GM23338 (cell line): ENCODE results near the gene SMYD3. TPM values are rescaled to one million over a fixed set of nuclear protein-coding genes. Genes with fewer than 3 reads are reported as not detected.

ENCODE experiments used
- ATAC-seq: fragments of 200-7000 bp; cut with Tn5 transposase; 3 replicates; pipeline ENCODE4 v1.9.1; 2020
- DNase-seq: peaks from one replicate; pipeline ENCODE4 v3.0.0-alpha.2; 2015; ENCODE audit warnings: low spot score
- H2AFZ ChIP-seq: fragments of 200-600 bp; sonication (generic); 2 replicates; pipeline ENCODE4 v1.8.0; 2016; ENCODE audit warnings: antibody characterized with exemption, mild to moderate bottlenecking, moderate library complexity
- H3F3A ChIP-seq: fragments of 200-600 bp; sonication (generic); replicated peaks from 2 replicates; pipeline ENCODE4 v1.8.0; 2017; ENCODE audit warnings: antibody characterized with exemption, mixed run types, low read depth
- H3K27ac ChIP-seq: fragments of 200-600 bp; sonication (generic); 2 replicates; pipeline ENCODE4 v1.6.1; 2016; ENCODE audit warnings: low read depth
- H3K27me3 ChIP-seq: fragments of 200-600 bp; sonication (generic); 2 replicates; pipeline ENCODE4 v1.8.0; 2016; ENCODE audit warnings: mild to moderate bottlenecking, mixed run types, moderate library complexity; ENCODE audit not compliant: insufficient read depth
- H3K36me3 ChIP-seq: fragments of 200-600 bp; sonication (generic); 2 replicates; pipeline ENCODE4 v1.8.0; 2016; ENCODE audit warnings: mild to moderate bottlenecking; ENCODE audit not compliant: insufficient read depth
- H3K4me1 ChIP-seq: fragments of 200-600 bp; sonication (generic); 2 replicates; pipeline ENCODE4 v1.8.0; 2016; ENCODE audit warnings: mild to moderate bottlenecking, moderate library complexity; ENCODE audit not compliant: insufficient read depth
- H3K4me2 ChIP-seq: fragments of 200-600 bp; sonication (generic); 2 replicates; pipeline ENCODE4 v1.7.1; 2017; ENCODE audit warnings: mixed run types
- H3K4me3 ChIP-seq: fragments of 200-600 bp; sonication (generic); 2 replicates; pipeline ENCODE4 v1.6.1; 2016; ENCODE audit warnings: mixed run types
- H3K79me2 ChIP-seq: fragments of 200-600 bp; sonication (generic); replicated peaks from 2 replicates; pipeline ENCODE4 v1.8.0; 2017; ENCODE audit warnings: mild to moderate bottlenecking; ENCODE audit not compliant: insufficient read depth
- H3K9me2 ChIP-seq: fragments of 200-600 bp; sonication (generic); 2 replicates; pipeline ENCODE4 v1.8.0; 2017; ENCODE audit not compliant: insufficient read depth
- H4K20me1 ChIP-seq: fragments of 200-600 bp; sonication (generic); replicated peaks from 2 replicates; pipeline ENCODE4 v1.8.0; 2017; ENCODE audit warnings: mild to moderate bottlenecking; ENCODE audit not compliant: insufficient read depth
- H3K27ac Mint-ChIP-seq: 2 replicates; pipeline ENCODE4 v1.8.0; 2020; ENCODE audit warnings: inconsistent platforms, mild to moderate bottlenecking, moderate library complexity, mixed read lengths
- H3K27me3 Mint-ChIP-seq: 3 replicates; pipeline ENCODE4 v1.8.0; 2022; ENCODE audit warnings: low read depth, mild to moderate bottlenecking, moderate library complexity, mixed read lengths, inconsistent platforms; ENCODE audit not compliant: insufficient read depth, poor library complexity
- H3K36me3 Mint-ChIP-seq: 3 replicates; pipeline ENCODE4 v1.8.0; 2021; ENCODE audit warnings: low read depth, mild to moderate bottlenecking, inconsistent platforms, moderate library complexity, mixed read lengths
- H3K4me1 Mint-ChIP-seq: 3 replicates; pipeline ENCODE4 v1.8.0; 2020; ENCODE audit warnings: mild to moderate bottlenecking, inconsistent platforms, mixed read lengths
- H3K4me3 Mint-ChIP-seq: 3 replicates; pipeline ENCODE4 v1.8.0; 2021; ENCODE audit warnings: moderate library complexity, mild to moderate bottlenecking, inconsistent platforms, mixed read lengths
- H3K9me3 Mint-ChIP-seq: 3 replicates; pipeline ENCODE4 v1.8.0; 2020; ENCODE audit warnings: moderate library complexity, mild to moderate bottlenecking, inconsistent platforms, mixed read lengths
- CREB1 ChIP-seq: fragments of 250-450 bp; sonication (Bioruptor Pico); IDR thresholded peaks from 2 replicates; pipeline ENCODE4 v1.5.0; 2020; ENCODE audit warnings: low read depth, mild to moderate bottlenecking, moderate library complexity
- EZH2 ChIP-seq: fragments of 200-600 bp; sonication (generic); IDR thresholded peaks from one replicate; pipeline ENCODE4 v1.8.0; 2017; ENCODE audit warnings: antibody characterized with exemption, mild to moderate bottlenecking, low read depth; ENCODE audit not compliant: unreplicated experiment
- EZH2phosphoT487 ChIP-seq: fragments of 200-600 bp; sonication (generic); IDR thresholded peaks from one replicate; pipeline ENCODE4 v1.8.1; 2018; ENCODE audit warnings: antibody characterized with exemption; ENCODE audit not compliant: unreplicated experiment
- JUNB ChIP-seq: IDR thresholded peaks from one replicate; pipeline ENCODE4 v1.6.1; 2016; ENCODE audit warnings: antibody characterized with exemption; ENCODE audit not compliant: unreplicated experiment
- NANOG ChIP-seq: IDR thresholded peaks from 2 replicates; pipeline ENCODE4 v1.6.1; 2016; ENCODE audit warnings: antibody characterized with exemption, borderline replicate concordance
- POLR2AphosphoS5 ChIP-seq: IDR thresholded peaks from 2 replicates; pipeline ENCODE4 v1.6.1; 2016; ENCODE audit warnings: antibody characterized with exemption, low read depth
- STAT1 ChIP-seq: IDR thresholded peaks from one replicate; pipeline ENCODE4 v1.6.1; 2016; ENCODE audit warnings: antibody characterized with exemption; ENCODE audit not compliant: unreplicated experiment
- ZNF114 ChIP-seq: fragments of 250-450 bp; sonication (Bioruptor Pico); IDR thresholded peaks from 2 replicates; pipeline ENCODE4 v1.5.0; 2020; ENCODE audit warnings: mild to moderate bottlenecking, moderate library complexity
- ZNF331 ChIP-seq: fragments of 250-450 bp; sonication (Bioruptor Pico); IDR thresholded peaks from 2 replicates; pipeline ENCODE4 v1.5.0; 2020; ENCODE audit warnings: low read depth, mild to moderate bottlenecking, moderate library complexity
- polyA plus RNA-seq: library from polyadenylated mRNA; unstranded; fragments of >200 nt; fragmentation: Nextera tagmentation; extraction: Ambion mirVana; gene quantifications from 2 replicates; pipeline ENCODE4 v1.2.1, GENCODE V29; 2016
- total RNA-seq: library from RNA; depleted of rRNA; stranded (reverse); fragments of >200 nt; shearing (Covaris generic); gene quantifications from 2 replicates; pipeline ENCODE4 v1.2.3, GENCODE V29; 2014
- TF ChIP-seq, protein P1 (sequence below): fragments of 250-450 bp; sonication (Bioruptor Pico); IDR thresholded peaks from 2 replicates; pipeline ENCODE4 v1.5.0; 2020; ENCODE audit warnings: mild to moderate bottlenecking, moderate library complexity
- TF ChIP-seq, protein P2 (sequence below): IDR thresholded peaks from 2 replicates; pipeline ENCODE4 v1.6.1; 2016; ENCODE audit warnings: antibody characterized with exemption
- TF ChIP-seq, protein P3 (sequence below), 2 experiments: fragments of 200-600 bp in 1 of 2; sonication (generic) in 1 of 2; conservative IDR thresholded peaks; 2 replicates each; pipeline versions ENCODE4 v1.5.1 to v1.6.1; 2016 to 2017; ENCODE audit warnings: antibody characterized with exemption in 2 of 2, low read depth in 2 of 2, mild to moderate bottlenecking in 2 of 2, moderate library complexity in 1 of 2
- TF ChIP-seq, protein P4 (sequence below): IDR thresholded peaks from one replicate; pipeline ENCODE4 v1.6.1; 2018; ENCODE audit warnings: antibody characterized with exemption; ENCODE audit not compliant: unreplicated experiment

The SMYD3 gene
- total and polyA plus RNA-seq, 2 experiments from 2014 or later: 31.8 to 34.4 TPM

DNA sequence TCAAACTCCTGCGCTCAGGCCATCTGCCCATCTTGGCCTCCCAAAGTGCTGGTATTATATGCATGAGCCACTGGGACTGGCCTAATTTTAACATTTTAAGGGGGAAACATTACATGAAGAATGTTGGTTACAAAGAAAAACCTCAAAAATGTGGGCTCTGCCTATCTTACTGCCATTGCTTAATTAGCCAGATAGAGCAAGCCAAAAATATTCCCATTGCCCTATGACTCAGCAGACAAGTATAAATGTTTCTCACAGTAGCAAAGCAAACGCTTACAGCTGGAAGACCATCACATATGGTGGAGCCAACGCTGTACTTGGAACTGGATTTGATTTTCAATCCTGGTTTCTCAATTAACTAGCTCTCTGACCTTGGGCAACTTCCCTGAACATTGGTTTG, 502.0 kb downstream of the SMYD3 start:
- Histone ChIP-seq H3K36me3 (no peaks in the 10 kb centered on the region), H3K4me2 (no peak overlapping the region), H3K4me3 (no peak overlapping the region), H3K27ac (no peak overlapping the region), H4K20me1 (no peaks in the 10 kb centered on the region), H3K79me2 (no peaks in the 10 kb centered on the region), H2AFZ (no peak overlapping the region), H3K27me3 (no peaks in the 10 kb centered on the region), H3K4me1 (no peaks in the 10 kb centered on the region), H3F3A (no peaks in the 10 kb centered on the region), H3K9me2 (peaks cover 4% of the 10 kb centered on the region; the same call in 1 of the 2 replicates)
- no peak for TF ChIP-seq EZH2
- TF ChIP-seq ZNF331 (CRISPR knock-in tag): no peak
- TF ChIP-seq, protein P1, sequence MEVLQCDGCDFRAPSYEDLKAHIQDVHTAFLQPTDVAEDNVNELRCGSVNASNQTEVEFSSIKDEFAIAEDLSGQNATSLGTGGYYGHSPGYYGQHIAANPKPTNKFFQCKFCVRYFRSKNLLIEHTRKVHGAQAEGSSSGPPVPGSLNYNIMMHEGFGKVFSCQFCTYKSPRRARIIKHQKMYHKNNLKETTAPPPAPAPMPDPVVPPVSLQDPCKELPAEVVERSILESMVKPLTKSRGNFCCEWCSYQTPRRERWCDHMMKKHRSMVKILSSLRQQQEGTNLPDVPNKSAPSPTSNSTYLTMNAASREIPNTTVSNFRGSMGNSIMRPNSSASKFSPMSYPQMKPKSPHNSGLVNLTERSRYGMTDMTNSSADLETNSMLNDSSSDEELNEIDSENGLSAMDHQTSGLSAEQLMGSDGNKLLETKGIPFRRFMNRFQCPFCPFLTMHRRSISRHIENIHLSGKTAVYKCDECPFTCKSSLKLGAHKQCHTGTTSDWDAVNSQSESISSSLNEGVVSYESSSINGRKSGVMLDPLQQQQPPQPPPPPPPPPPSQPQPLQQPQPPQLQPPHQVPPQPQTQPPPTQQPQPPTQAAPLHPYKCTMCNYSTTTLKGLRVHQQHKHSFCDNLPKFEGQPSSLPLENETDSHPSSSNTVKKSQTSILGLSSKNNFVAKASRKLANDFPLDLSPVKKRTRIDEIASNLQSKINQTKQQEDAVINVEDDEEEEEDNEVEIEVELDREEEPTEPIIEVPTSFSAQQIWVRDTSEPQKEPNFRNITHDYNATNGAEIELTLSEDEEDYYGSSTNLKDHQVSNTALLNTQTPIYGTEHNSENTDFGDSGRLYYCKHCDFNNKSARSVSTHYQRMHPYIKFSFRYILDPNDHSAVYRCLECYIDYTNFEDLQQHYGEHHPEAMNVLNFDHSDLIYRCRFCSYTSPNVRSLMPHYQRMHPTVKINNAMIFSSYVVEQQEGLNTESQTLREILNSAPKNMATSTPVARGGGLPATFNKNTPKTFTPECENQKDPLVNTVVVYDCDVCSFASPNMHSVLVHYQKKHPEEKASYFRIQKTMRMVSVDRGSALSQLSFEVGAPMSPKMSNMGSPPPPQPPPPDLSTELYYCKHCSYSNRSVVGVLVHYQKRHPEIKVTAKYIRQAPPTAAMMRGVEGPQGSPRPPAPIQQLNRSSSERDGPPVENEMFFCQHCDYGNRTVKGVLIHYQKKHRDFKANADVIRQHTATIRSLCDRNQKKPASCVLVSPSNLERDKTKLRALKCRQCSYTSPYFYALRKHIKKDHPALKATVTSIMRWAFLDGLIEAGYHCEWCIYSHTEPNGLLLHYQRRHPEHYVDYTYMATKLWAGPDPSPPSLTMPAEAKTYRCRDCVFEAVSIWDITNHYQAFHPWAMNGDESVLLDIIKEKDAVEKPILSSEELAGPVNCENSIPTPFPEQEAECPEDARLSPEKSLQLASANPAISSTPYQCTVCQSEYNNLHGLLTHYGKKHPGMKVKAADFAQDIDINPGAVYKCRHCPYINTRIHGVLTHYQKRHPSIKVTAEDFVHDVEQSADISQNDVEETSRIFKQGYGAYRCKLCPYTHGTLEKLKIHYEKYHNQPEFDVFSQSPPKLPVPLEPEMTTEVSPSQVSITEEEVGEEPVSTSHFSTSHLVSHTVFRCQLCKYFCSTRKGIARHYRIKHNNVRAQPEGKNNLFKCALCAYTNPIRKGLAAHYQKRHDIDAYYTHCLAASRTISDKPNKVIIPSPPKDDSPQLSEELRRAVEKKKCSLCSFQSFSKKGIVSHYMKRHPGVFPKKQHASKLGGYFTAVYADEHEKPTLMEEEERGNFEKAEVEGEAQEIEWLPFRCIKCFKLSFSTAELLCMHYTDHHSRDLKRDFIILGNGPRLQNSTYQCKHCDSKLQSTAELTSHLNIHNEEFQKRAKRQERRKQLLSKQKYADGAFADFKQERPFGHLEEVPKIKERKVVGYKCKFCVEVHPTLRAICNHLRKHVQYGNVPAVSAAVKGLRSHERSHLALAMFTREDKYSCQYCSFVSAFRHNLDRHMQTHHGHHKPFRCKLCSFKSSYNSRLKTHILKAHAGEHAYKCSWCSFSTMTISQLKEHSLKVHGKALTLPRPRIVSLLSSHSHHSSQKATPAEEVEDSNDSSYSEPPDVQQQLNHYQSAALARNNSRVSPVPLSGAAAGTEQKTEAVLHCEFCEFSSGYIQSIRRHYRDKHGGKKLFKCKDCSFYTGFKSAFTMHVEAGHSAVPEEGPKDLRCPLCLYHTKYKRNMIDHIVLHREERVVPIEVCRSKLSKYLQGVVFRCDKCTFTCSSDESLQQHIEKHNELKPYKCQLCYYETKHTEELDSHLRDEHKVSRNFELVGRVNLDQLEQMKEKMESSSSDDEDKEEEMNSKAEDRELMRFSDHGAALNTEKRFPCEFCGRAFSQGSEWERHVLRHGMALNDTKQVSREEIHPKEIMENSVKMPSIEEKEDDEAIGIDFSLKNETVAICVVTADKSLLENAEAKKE (CRISPR knock-in tag): no peak
- TF ChIP-seq, protein P2, sequence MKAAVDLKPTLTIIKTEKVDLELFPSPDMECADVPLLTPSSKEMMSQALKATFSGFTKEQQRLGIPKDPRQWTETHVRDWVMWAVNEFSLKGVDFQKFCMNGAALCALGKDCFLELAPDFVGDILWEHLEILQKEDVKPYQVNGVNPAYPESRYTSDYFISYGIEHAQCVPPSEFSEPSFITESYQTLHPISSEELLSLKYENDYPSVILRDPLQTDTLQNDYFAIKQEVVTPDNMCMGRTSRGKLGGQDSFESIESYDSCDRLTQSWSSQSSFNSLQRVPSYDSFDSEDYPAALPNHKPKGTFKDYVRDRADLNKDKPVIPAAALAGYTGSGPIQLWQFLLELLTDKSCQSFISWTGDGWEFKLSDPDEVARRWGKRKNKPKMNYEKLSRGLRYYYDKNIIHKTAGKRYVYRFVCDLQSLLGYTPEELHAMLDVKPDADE: no peak
- TF ChIP-seq, protein P3, sequence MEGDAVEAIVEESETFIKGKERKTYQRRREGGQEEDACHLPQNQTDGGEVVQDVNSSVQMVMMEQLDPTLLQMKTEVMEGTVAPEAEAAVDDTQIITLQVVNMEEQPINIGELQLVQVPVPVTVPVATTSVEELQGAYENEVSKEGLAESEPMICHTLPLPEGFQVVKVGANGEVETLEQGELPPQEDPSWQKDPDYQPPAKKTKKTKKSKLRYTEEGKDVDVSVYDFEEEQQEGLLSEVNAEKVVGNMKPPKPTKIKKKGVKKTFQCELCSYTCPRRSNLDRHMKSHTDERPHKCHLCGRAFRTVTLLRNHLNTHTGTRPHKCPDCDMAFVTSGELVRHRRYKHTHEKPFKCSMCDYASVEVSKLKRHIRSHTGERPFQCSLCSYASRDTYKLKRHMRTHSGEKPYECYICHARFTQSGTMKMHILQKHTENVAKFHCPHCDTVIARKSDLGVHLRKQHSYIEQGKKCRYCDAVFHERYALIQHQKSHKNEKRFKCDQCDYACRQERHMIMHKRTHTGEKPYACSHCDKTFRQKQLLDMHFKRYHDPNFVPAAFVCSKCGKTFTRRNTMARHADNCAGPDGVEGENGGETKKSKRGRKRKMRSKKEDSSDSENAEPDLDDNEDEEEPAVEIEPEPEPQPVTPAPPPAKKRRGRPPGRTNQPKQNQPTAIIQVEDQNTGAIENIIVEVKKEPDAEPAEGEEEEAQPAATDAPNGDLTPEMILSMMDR (conservative IDR thresholded peaks at IDR 0.05; ENCODE audit: low read depth in 2 of 2): no peak
- TF ChIP-seq, protein P4, sequence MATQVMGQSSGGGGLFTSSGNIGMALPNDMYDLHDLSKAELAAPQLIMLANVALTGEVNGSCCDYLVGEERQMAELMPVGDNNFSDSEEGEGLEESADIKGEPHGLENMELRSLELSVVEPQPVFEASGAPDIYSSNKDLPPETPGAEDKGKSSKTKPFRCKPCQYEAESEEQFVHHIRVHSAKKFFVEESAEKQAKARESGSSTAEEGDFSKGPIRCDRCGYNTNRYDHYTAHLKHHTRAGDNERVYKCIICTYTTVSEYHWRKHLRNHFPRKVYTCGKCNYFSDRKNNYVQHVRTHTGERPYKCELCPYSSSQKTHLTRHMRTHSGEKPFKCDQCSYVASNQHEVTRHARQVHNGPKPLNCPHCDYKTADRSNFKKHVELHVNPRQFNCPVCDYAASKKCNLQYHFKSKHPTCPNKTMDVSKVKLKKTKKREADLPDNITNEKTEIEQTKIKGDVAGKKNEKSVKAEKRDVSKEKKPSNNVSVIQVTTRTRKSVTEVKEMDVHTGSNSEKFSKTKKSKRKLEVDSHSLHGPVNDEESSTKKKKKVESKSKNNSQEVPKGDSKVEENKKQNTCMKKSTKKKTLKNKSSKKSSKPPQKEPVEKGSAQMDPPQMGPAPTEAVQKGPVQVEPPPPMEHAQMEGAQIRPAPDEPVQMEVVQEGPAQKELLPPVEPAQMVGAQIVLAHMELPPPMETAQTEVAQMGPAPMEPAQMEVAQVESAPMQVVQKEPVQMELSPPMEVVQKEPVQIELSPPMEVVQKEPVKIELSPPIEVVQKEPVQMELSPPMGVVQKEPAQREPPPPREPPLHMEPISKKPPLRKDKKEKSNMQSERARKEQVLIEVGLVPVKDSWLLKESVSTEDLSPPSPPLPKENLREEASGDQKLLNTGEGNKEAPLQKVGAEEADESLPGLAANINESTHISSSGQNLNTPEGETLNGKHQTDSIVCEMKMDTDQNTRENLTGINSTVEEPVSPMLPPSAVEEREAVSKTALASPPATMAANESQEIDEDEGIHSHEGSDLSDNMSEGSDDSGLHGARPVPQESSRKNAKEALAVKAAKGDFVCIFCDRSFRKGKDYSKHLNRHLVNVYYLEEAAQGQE: no peak
- TF ChIP-seq POLR2AphosphoS5: no peak
- no peak for TF ChIP-seq STAT1
- TF ChIP-seq NANOG: no peak
- TF ChIP-seq ZNF114 (CRISPR knock-in tag): no peak
- no peak for TF ChIP-seq JUNB
- no peak for TF ChIP-seq CREB1 (CRISPR knock-in tag)
- TF ChIP-seq EZH2phosphoT487: no peak
- Mint-ChIP-seq H3K36me3 (no peaks in the 10 kb centered on the region), H3K9me3 (no peaks in the 10 kb centered on the region), H3K27ac (no peak overlapping the region), H3K27me3 (peaks cover 4% of the 10 kb centered on the region), H3K4me3 (no peak overlapping the region), H3K4me1 (peaks cover 2% of the 10 kb centered on the region; the same call in 1 of the 3 replicates)
- DNase-seq: no peak
- ATAC-seq: no peak
